Epithelial cell of proximal tubule (primary cell): ENCODE measurements around the gene MATN4. TPM values are rescaled to one million over a fixed set of nuclear protein-coding genes. Genes with fewer than 3 reads are reported as not detected.
A peak's percentile ranks its signal among the peaks of the same experiment; 100 is the strongest.

Source experiments
- DNase-seq: peaks from one replicate; pipeline ENCODE4 v3.0.0-alpha.2; 2011; ENCODE audit warnings: low read depth
- H3K4me3 ChIP-seq: 2 replicates; pipeline ENCODE4 v1.5.1; 2011; ENCODE audit warnings: low read depth, mild to moderate bottlenecking, low read length
- total RNA-seq: library from RNA; depleted of rRNA; stranded (reverse); fragments of >200 nt; gene quantifications from 2 replicates; pipeline ENCODE4 v1.2.3, GENCODE V29; 2015
- TF ChIP-seq, protein P1 (sequence below): conservative IDR thresholded peaks from 2 replicates; pipeline ENCODE4 v1.5.1; 2012; ENCODE audit warnings: low read depth, mild to moderate bottlenecking, low read length

Gene MATN4
- total RNA-seq, 1 donor from 2014 or later = not detected

DNA sequence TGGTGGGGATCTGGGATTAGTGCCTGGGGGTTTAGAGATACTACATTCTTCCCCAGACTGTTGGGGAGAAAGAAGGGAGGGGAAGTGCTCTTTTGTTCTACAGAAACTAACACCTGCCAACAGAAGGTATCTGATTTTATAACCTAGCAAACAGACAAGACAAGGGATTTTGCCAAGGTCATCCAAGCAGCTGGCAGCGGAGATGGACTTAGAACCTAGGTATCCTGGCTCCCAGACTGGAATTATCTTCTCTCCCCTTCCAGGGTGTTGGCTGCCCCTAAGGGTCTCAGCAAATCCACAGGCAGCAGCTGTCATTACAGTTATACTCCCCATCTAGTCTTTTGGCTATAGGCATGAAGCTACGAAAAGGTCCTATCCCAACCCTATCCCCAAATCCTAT lies 31.7 kb upstream of the MATN4 start:
- TF ChIP-seq, protein P1, sequence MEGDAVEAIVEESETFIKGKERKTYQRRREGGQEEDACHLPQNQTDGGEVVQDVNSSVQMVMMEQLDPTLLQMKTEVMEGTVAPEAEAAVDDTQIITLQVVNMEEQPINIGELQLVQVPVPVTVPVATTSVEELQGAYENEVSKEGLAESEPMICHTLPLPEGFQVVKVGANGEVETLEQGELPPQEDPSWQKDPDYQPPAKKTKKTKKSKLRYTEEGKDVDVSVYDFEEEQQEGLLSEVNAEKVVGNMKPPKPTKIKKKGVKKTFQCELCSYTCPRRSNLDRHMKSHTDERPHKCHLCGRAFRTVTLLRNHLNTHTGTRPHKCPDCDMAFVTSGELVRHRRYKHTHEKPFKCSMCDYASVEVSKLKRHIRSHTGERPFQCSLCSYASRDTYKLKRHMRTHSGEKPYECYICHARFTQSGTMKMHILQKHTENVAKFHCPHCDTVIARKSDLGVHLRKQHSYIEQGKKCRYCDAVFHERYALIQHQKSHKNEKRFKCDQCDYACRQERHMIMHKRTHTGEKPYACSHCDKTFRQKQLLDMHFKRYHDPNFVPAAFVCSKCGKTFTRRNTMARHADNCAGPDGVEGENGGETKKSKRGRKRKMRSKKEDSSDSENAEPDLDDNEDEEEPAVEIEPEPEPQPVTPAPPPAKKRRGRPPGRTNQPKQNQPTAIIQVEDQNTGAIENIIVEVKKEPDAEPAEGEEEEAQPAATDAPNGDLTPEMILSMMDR = no peak
- DNase-seq = no peak
- H3K4me3 ChIP-seq = no peak overlapping the region

- DNase-seq = no peak
- H3K4me3 ChIP-seq = no peak overlapping the region
- TF ChIP-seq, protein P1 = no peak
Observed at GRCh38 chr20:45339084-45339483, 31.0 kb upstream of the MATN4 start.

GRCh38 chr20:45338121-45339030 lies 30.3 kb upstream of the MATN4 start:
- TF ChIP-seq, protein P1 = no peak
- DNase-seq = no peak
- H3K4me3 ChIP-seq = peak overlapping the region; percentile 4

DNA sequence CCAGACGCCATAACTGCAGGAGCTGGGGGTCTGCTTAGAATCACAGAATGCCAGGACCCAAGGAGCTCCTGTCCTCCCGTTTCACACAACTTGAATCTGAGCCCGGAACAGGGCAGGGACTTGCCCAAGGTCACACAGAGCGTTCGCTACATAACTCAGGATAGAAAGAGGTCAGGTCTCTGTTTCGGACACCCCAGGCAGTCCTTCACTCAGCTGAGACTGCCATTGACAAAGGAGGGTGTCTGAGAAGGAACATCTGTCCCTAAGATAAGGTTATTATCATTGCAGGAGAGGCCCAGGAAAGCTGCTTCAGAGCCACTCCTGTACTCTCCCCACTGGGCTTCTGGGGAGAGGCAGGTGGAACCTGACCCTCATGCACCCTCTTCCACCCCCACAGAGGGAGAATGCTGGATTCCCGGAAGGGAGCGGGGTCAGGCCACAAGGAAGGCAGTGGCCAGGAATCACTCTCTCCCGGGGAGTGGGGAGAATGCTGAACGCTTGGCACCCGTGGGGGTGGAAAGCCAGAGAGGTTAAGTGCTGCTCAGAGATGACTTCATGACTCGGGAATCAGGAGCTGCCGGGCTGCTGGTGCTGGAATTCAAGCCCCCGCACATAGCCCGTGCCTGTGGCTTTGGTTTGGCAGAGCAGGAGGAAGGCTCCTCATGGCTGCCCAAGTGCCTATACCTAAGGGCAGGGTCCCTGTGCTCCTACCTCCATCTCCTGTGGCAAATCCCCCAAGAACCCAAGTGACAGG lies 29.4 kb upstream of the MATN4 start:
- TF ChIP-seq, protein P1 = peak; percentile 3
- peak overlapping the region; percentile 32 for H3K4me3 ChIP-seq
- no peak for DNase-seq

- H3K4me3 ChIP-seq = peak overlapping the region; percentile 32
- TF ChIP-seq, protein P1 = no peak
- DNase-seq = no peak
Observed at GRCh38 chr20:45336530-45337366, 28.6 kb upstream of the MATN4 start.

GRCh38 chr20:45330476-45330875 lies 22.4 kb upstream of the MATN4 start:
- DNase-seq = no peak
- TF ChIP-seq, protein P1 = no peak

More at GRCh38 chr20:45330476-45330875, 22.4 kb upstream of the MATN4 start:
- H3K4me3 ChIP-seq = no peak overlapping the region
